GM12878 (cell line): ENCODE results near the gene COL25A1.

Experiments
- CTCF ChIP-seq, 3 experiments: IDR thresholded peaks in 2 of 3; conservative IDR thresholded peaks in 1 of 3; 2 replicates each; pipeline ENCODE4 v1.5.1; 2011; ENCODE audit warnings: low read depth in 3 of 3, low read length in 3 of 3, mild to moderate bottlenecking in 3 of 3, control low read depth in 2 of 3, moderate library complexity in 2 of 3, inconsistent platforms in 1 of 3, mixed read lengths in 1 of 3; ENCODE audit not compliant: control insufficient read depth in 2 of 3, insufficient read depth in 1 of 3; ENCODE audit errors: extremely low read depth in 1 of 3
- EZH2 ChIP-seq: IDR thresholded peaks from 2 replicates; pipeline ENCODE4 v1.6.1; 2012; ENCODE audit warnings: low read depth, mild to moderate bottlenecking, control low read depth, inconsistent platforms, low read length, borderline replicate concordance; ENCODE audit not compliant: control insufficient read depth
- HCFC1 ChIP-seq: fragments of 150-350 bp; IDR thresholded peaks from 2 replicates; pipeline ENCODE4 v1.6.1; 2014; ENCODE audit warnings: low read length
- KAT2A ChIP-seq: conservative IDR thresholded peaks from 2 replicates; pipeline ENCODE4 v1.6.1; 2011; ENCODE audit warnings: low read depth, low read length; ENCODE audit not compliant: control insufficient read depth
- PAX5 ChIP-seq: IDR thresholded peaks from 2 replicates; pipeline ENCODE4 v1.6.1; 2011; ENCODE audit warnings: low read depth, low read length, borderline replicate concordance

- TF ChIP-seq PAX5 (no peak), HCFC1 (no peak), CTCF (IDR thresholded peaks at IDR 0.05 in 2 of 3, conservative IDR thresholded peaks at IDR 0.05 in 1 of 3; ENCODE audit: control insufficient read depth in 2 of 3, extremely low read depth in 1 of 3, insufficient read depth in 1 of 3, low read depth in 3 of 3, low read length in 3 of 3) (no peak), KAT2A (no peak), EZH2 (no peak)
Measured at GRCh38 chr4:108786351-108786750, 516.1 kb downstream of the COL25A1 start.
